H9 (cell line): Measurements from ENCODE around the gene AKNA. TPM values are rescaled to one million over a fixed set of nuclear protein-coding genes. Genes with fewer than 3 reads are reported as not detected.

Experiments
- DNase-seq: peaks from one replicate; pipeline ENCODE4 v3.0.0-alpha.2; 2017
- H2AFZ ChIP-seq: one replicate; pipeline ENCODE4 v1.6.1; 2013; ENCODE audit warnings: mild to moderate bottlenecking, low read length, control low read depth, moderate library complexity
- H2AK5ac ChIP-seq: 2 replicates; pipeline ENCODE4 v1.6.1; 2013; ENCODE audit warnings: low read length, control low read depth, mixed read lengths; ENCODE audit not compliant: insufficient read length
- H2BK120ac ChIP-seq: one replicate; pipeline ENCODE4 v1.6.1; 2013; ENCODE audit warnings: low read depth, mild to moderate bottlenecking, low read length, control low read depth, inconsistent platforms; ENCODE audit not compliant: poor library complexity, severe bottlenecking
- H2BK12ac ChIP-seq: 2 replicates; pipeline ENCODE4 v1.6.1; 2013; ENCODE audit warnings: low read length, control low read depth, mixed read lengths, low read depth; ENCODE audit not compliant: insufficient read length
- H2BK15ac ChIP-seq: 2 replicates; pipeline ENCODE4 v1.6.1; 2013; ENCODE audit warnings: low read depth, low read length, control low read depth
- H2BK20ac ChIP-seq: one replicate; pipeline ENCODE4 v1.6.1; 2013; ENCODE audit warnings: low read depth, mild to moderate bottlenecking, low read length, control low read depth, inconsistent platforms; ENCODE audit not compliant: poor library complexity, severe bottlenecking
- H2BK5ac ChIP-seq: 2 replicates; pipeline ENCODE4 v1.6.1; 2013; ENCODE audit warnings: low read length, control low read depth, mixed read lengths; ENCODE audit not compliant: insufficient read length
- H3K14ac ChIP-seq: 2 replicates; pipeline ENCODE4 v1.6.1; 2013; ENCODE audit warnings: low read length, control low read depth; ENCODE audit not compliant: insufficient read depth
- H3K18ac ChIP-seq: 2 replicates; pipeline ENCODE4 v1.6.1; 2013; ENCODE audit warnings: low read depth, mild to moderate bottlenecking, mixed read lengths, low read length, control low read depth; ENCODE audit not compliant: insufficient read length
- H3K23ac ChIP-seq: 2 replicates; pipeline ENCODE4 v1.6.1; 2013; ENCODE audit warnings: low read length, control low read depth, mixed read lengths, low read depth; ENCODE audit not compliant: insufficient read length
- H3K23me2 ChIP-seq: 2 replicates; pipeline ENCODE4 v1.6.1; 2013; ENCODE audit warnings: low read depth, mild to moderate bottlenecking, mixed read lengths, low read length, control low read depth; ENCODE audit not compliant: insufficient read length, poor library complexity, severe bottlenecking
- H3K27ac ChIP-seq: 2 replicates; pipeline ENCODE4 v1.5.1; 2013; ENCODE audit warnings: low read length, control low read depth, mixed read lengths, low read depth; ENCODE audit not compliant: insufficient read length
- H3K27me3 ChIP-seq: 2 replicates; pipeline ENCODE4 v1.6.1; 2013; ENCODE audit warnings: low read length, control low read depth, inconsistent platforms; ENCODE audit not compliant: insufficient read depth
- H3K4ac ChIP-seq: 2 replicates; pipeline ENCODE4 v1.6.1; 2013; ENCODE audit warnings: low read depth, mild to moderate bottlenecking, control low read depth, inconsistent platforms, low read length, moderate library complexity
- H3K4me1 ChIP-seq: 2 replicates; pipeline ENCODE4 v1.6.1; 2013; ENCODE audit warnings: low read length, control low read depth, inconsistent platforms; ENCODE audit not compliant: insufficient read depth
- H3K4me2 ChIP-seq: 2 replicates; pipeline ENCODE4 v1.6.1; 2013; ENCODE audit warnings: low read length, control low read depth, mixed read lengths; ENCODE audit not compliant: insufficient read length, insufficient read depth
- H3K56ac ChIP-seq: 2 replicates; pipeline ENCODE4 v1.6.1; 2013; ENCODE audit warnings: low read depth, mild to moderate bottlenecking, mixed read lengths, low read length, control low read depth; ENCODE audit not compliant: insufficient read length
- H3K79me1 ChIP-seq: 2 replicates; pipeline ENCODE4 v1.6.1; 2013; ENCODE audit warnings: low read depth, mild to moderate bottlenecking, moderate library complexity, low read length, control low read depth, inconsistent platforms; ENCODE audit not compliant: insufficient read depth, poor library complexity, severe bottlenecking
- H3K79me2 ChIP-seq: 2 replicates; pipeline ENCODE4 v1.6.1; 2013; ENCODE audit warnings: low read length, control low read depth, inconsistent platforms; ENCODE audit not compliant: insufficient read depth
- H3K9ac ChIP-seq: 2 replicates; pipeline ENCODE4 v1.6.1; 2013; ENCODE audit warnings: low read length, control low read depth, mixed read lengths; ENCODE audit not compliant: insufficient read length; ENCODE audit errors: extremely low read depth
- H3K9me3 ChIP-seq: one replicate; pipeline ENCODE4 v1.6.1; 2013; ENCODE audit warnings: low read depth, low read length, inconsistent platforms; ENCODE audit not compliant: control insufficient read depth
- H3T11ph ChIP-seq: one replicate; pipeline ENCODE4 v1.6.1; 2013; ENCODE audit warnings: mild to moderate bottlenecking, low read length, control low read depth, inconsistent platforms
- H4K20me1 ChIP-seq: one replicate; pipeline ENCODE4 v1.6.1; 2013; ENCODE audit not compliant: control insufficient read depth, insufficient read length, insufficient read depth
- H4K5ac ChIP-seq: 2 replicates; pipeline ENCODE4 v1.6.1; 2013; ENCODE audit warnings: low read depth, mild to moderate bottlenecking, mixed read lengths, low read length, control low read depth; ENCODE audit not compliant: insufficient read length
- H4K8ac ChIP-seq: replicated peaks from 2 replicates; pipeline ENCODE4 v1.6.1; 2013; ENCODE audit warnings: low read length, control low read depth, mixed read lengths, low read depth; ENCODE audit not compliant: insufficient read length
- H4K91ac ChIP-seq: 2 replicates; pipeline ENCODE4 v1.6.1; 2013; ENCODE audit warnings: low read depth, mild to moderate bottlenecking, moderate library complexity, mixed read lengths, low read length, control low read depth; ENCODE audit not compliant: insufficient read length
- H3K27ac Mint-ChIP-seq, 3 experiments: 2 replicates in 2 of 3; 3 replicates in 1 of 3; pipeline ENCODE4 v1.8.0; 2020 to 2021; ENCODE audit warnings: mixed read lengths in 3 of 3, mild to moderate bottlenecking in 1 of 3, moderate library complexity in 1 of 3
- H3K27me3 Mint-ChIP-seq: 2 replicates; pipeline ENCODE4 v1.8.0; 2021; ENCODE audit warnings: low read depth, mild to moderate bottlenecking, moderate library complexity, mixed read lengths
- H3K36me3 Mint-ChIP-seq, 3 experiments: 2 replicates in 2 of 3; 3 replicates in 1 of 3; pipeline ENCODE4 v1.8.0; 2020 to 2021; ENCODE audit warnings: low read depth in 3 of 3, mixed read lengths in 3 of 3; ENCODE audit not compliant: insufficient read depth in 1 of 3
- H3K4me1 Mint-ChIP-seq, 2 experiments: 2 replicates each; pipeline ENCODE4 v1.8.0; 2020; ENCODE audit warnings: mixed read lengths in 2 of 2
- H3K4me3 Mint-ChIP-seq, 2 experiments: 2 replicates in 1 of 2; 3 replicates in 1 of 2; pipeline ENCODE4 v1.8.0; 2020 to 2021; ENCODE audit warnings: mild to moderate bottlenecking in 2 of 2, mixed read lengths in 2 of 2, moderate library complexity in 1 of 2
- H3K9me3 Mint-ChIP-seq, 2 experiments: 2 replicates in 1 of 2; 3 replicates in 1 of 2; pipeline ENCODE4 v1.8.0; 2020; ENCODE audit warnings: mild to moderate bottlenecking in 2 of 2, mixed read lengths in 2 of 2, moderate library complexity in 1 of 2
- WGBS: extraction: QIAGEN DNeasy Blood & Tissue Kit; methylation state at CpG from one replicate; pipeline ENCODE4 v1.1.7; 2013; ENCODE audit warnings: missing lambda C conversion rate, low lambda C conversion rate, mixed read lengths; ENCODE audit not compliant: insufficient read length; ENCODE audit errors: extremely low coverage; 5-methylcytosine and 5-hydroxymethylcytosine counted together
- total RNA-seq: library from RNA; stranded (reverse); gene quantifications from 2 replicates; pipeline ENCODE4 v1.2.1, GENCODE V29; 2021
- TF ChIP-seq, protein P1 (sequence below): fragments of 200-600 bp; sonication (generic); conservative IDR thresholded peaks from 3 replicates; pipeline ENCODE4 v1.8.0; 2021; ENCODE audit warnings: antibody characterized with exemption, mild to moderate bottlenecking

AKNA gene
- total RNA-seq, 1 experiment from 2014 or later: 19.7 TPM

DNA sequence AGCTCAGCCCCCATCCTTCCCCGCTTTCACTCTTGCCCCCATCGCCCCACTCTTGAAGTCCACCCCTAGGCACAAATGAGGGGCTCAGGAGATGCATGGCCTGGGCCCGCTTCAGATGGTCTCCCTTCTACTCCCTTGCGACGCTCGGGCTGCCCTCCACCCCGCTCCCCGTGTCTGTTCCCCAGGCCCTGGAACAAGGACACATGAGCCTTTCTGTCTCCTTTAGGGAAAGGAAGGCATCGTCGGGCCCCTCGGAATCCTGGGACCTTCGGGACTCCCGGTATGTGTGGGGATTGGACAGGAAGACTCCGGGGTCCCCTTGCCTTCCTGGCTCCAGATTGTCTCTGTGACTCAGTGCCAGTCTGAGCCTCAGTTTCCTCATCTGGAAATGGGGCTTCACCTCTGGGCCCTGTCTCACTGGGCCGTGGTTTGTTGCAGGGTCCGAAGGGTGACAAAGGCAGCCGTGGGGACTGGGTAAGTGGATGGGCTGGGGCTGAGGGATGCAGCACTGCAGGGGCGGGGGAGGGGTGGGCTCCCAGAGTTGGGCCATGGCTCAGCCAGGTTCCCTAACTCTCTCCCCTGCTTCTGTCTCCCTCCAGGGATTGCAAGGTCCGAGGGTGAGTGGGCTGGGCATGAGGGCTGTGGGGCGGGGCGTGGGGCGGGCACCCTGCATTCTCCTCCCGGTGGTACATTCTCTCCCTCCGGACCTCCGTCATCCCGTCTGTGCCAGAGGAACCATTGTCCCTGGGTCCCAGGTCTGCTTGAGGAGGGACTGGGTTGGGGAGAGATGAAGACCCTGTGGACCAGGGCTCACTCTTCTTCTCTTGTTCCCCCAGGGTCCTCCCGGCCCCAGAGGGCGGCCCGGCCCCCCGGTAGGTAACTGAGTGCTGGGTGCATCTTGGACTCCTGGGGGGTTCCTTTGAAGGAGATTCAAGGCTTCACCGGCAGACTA is 86.7 kb downstream of the AKNA start:
- Mint-ChIP-seq H3K9me3 (peaks cover 0 to under 1% of the 10 kb centered on the region in 2 experiments; a peak in 1 of 5 replicates), H3K27me3 (no peaks in the 10 kb centered on the region), H3K36me3 (peaks cover 2 to 10% (median 3%) of the 10 kb centered on the region in 3 experiments; a peak in 6 of 7 replicates), H3K4me3 (no peak overlapping the region; a peak in 1 of 5 replicates), H3K4me1 (peaks cover 4 to 5% of the 10 kb centered on the region in 2 experiments; a peak in 2 of 4 replicates), H3K27ac (peak overlapping the region in 1 of 3 experiments; percentile 87; a peak in 1 of 7 replicates)
- Histone ChIP-seq H4K20me1 (no peaks in the 10 kb centered on the region), H2BK20ac (no peak overlapping the region), H4K8ac (no peak overlapping the region), H2BK5ac (no peak overlapping the region), H3K9me3 (no peaks in the 10 kb centered on the region), H2AFZ (no peak overlapping the region), H4K91ac (no peak overlapping the region), H3K27me3 (no peaks in the 10 kb centered on the region), H2AK5ac (no peak overlapping the region), H2BK120ac (no peak overlapping the region), H3K4me1 (no peaks in the 10 kb centered on the region), H3K56ac (no peak overlapping the region), H3K9ac (no peak overlapping the region), H3K4me2 (no peak overlapping the region), H2BK12ac (no peak overlapping the region), H3K23me2 (no peaks in the 10 kb centered on the region), H2BK15ac (no peak overlapping the region), H3K79me1 (no peaks in the 10 kb centered on the region), H4K5ac (no peak overlapping the region), H3K4ac (no peak overlapping the region), H3T11ph (no peak overlapping the region), H3K14ac (no peak overlapping the region), H3K23ac (no peak overlapping the region), H3K79me2 (no peaks in the 10 kb centered on the region), H3K18ac (no peak overlapping the region), H3K27ac (no peak overlapping the region)
- TF ChIP-seq, protein P1, sequence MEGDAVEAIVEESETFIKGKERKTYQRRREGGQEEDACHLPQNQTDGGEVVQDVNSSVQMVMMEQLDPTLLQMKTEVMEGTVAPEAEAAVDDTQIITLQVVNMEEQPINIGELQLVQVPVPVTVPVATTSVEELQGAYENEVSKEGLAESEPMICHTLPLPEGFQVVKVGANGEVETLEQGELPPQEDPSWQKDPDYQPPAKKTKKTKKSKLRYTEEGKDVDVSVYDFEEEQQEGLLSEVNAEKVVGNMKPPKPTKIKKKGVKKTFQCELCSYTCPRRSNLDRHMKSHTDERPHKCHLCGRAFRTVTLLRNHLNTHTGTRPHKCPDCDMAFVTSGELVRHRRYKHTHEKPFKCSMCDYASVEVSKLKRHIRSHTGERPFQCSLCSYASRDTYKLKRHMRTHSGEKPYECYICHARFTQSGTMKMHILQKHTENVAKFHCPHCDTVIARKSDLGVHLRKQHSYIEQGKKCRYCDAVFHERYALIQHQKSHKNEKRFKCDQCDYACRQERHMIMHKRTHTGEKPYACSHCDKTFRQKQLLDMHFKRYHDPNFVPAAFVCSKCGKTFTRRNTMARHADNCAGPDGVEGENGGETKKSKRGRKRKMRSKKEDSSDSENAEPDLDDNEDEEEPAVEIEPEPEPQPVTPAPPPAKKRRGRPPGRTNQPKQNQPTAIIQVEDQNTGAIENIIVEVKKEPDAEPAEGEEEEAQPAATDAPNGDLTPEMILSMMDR: no peak
- DNase-seq: no peak
- no CpG with 5 or more reads among the region's 31 CpGs for WGBS
